Stimulated activated CD8-positive, alpha-beta memory T cell treated with anti-CD3 and anti-CD28 coated beads, Interleukin-15, amount 100 ng/mL, for 4 hours (primary cell): ENCODE measurements around the gene RPS23.

Experiments
- DNase-seq, 2 donors: peaks; one replicate each; pipeline ENCODE4 v3.0.0-alpha.2; 2020; ENCODE audit warnings: low read depth in 2 of 2

RPS23 gene

DNA sequence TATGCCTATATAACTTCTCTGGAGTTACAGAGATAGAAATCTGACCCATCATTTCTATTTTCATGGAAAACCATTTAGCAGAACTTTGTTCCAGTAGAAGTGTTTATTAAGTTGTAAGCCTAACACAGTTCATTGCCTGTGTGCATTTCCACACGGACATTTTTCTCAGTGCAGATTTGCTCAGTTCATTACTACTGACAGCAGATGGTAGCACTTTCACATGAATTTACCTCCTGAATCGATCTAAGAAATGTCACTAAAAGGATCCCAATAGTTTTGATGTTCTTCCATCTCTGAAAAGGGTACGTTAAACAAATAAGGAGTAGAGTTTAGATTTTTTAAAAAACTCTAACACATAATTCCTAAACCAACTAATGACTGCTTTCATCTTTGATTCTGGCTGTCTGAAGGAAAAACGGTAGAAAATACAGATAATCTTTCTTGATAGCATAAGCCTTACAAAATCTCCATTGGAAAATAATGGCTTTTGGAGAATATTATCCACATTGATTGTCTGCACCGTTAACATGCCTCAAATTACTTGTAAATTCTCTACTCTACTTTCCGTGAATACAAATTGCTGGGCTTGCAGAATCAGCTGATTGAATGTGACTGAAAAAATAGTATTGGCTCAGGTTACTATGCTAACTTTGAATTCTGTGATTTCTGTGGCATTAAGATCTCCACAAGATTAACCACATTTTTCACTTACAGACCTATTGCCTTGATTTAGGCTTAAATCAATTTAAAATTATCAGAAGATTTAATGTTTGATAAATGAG, 33.1 kb downstream of the RPS23 start:
- no peak for DNase-seq

- DNase-seq, result no peak
Measured at GRCh38 chr5:82244151-82244550, 34.0 kb downstream of the RPS23 start.

GRCh38 chr5:82234885-82235284, 43.3 kb downstream of the RPS23 start:
- no peak for DNase-seq

GRCh38 chr5:82225525-82226172, 52.5 kb downstream of the RPS23 start:
- DNase-seq, result peak; percentile 1 to 33
